OCI-LY7 (cell line): ENCODE results near the gene NBR1.

Source experiments
- EZH2phosphoT487 ChIP-seq: fragments of 200-600 bp; sonication (generic); IDR thresholded peaks from 2 replicates; pipeline ENCODE4 v1.6.1; 2018; ENCODE audit warnings: low read depth, borderline replicate concordance, mild to moderate bottlenecking, mixed run types, antibody characterized with exemption, low read length, moderate library complexity, mixed read lengths
- TF ChIP-seq, protein P1 (sequence below): fragments of 200-600 bp; sonication (generic); conservative IDR thresholded peaks from 2 replicates; pipeline ENCODE4 v1.5.1; 2014; ENCODE audit warnings: mild to moderate bottlenecking, antibody characterized with exemption, low read length, moderate library complexity, mixed read lengths

DNA sequence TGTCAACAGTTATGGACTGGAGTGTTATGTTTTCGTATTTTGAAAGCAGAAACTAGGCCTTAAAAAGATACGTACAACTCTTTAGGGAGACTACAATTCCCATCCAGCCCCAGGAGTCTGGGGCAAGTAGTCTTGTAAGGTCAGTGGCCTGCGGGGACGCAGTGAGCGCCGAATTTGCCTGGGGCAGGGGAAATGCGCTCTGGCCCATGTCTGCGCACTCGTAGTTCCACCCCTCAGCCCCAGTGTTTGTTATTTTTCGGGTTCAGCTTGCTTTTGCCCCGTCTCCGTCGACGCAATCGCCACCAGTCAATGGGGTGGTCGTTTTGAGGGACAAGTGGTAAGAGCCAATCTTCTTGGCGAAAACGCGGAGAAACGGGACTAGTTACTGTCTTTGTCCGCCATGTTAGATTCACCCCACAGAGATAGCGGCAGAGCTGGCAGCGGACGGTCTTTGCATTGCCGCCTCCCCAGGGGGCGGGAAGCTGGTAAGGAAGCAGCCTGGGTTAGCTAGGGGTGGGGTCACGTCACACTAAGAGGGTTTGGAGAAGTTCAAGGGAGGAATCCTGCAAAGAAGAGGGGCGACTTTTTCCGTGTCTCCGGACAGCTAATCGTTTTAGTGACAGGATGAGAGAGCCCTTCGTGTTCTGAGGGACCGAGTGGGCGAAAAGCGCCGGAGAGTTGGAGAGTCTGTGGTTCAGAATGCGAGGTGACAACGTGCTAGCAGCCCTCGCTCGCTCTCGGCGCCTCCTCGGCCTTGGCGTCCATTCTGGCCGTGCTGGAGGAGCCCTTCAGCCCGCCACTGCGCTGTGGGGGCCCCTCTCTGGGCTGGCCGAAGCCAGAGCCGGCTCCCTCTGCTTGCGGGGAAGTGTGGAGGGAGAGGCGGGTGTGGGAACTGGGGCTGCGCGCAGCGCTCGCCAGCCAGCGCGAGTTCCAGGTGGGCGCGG, 44.8 kb upstream of the NBR1 start:
- TF ChIP-seq, protein P1, sequence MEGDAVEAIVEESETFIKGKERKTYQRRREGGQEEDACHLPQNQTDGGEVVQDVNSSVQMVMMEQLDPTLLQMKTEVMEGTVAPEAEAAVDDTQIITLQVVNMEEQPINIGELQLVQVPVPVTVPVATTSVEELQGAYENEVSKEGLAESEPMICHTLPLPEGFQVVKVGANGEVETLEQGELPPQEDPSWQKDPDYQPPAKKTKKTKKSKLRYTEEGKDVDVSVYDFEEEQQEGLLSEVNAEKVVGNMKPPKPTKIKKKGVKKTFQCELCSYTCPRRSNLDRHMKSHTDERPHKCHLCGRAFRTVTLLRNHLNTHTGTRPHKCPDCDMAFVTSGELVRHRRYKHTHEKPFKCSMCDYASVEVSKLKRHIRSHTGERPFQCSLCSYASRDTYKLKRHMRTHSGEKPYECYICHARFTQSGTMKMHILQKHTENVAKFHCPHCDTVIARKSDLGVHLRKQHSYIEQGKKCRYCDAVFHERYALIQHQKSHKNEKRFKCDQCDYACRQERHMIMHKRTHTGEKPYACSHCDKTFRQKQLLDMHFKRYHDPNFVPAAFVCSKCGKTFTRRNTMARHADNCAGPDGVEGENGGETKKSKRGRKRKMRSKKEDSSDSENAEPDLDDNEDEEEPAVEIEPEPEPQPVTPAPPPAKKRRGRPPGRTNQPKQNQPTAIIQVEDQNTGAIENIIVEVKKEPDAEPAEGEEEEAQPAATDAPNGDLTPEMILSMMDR, result no peak
- no peak for TF ChIP-seq EZH2phosphoT487
